Stimulated activated CD8-positive, alpha-beta memory T cell treated with anti-CD3 and anti-CD28 coated beads, Interleukin-4, amount 100 ng/mL, for 4 hours (primary cell): ENCODE data around the gene AGXT.
"Not testable (repeated sequence)": the region's sequence is repeated elsewhere in the genome, so short reads cannot be mapped to it uniquely, and the experiment has no call there.

Source experiments
- DNase-seq, 2 donors: peaks; one replicate each; pipeline ENCODE4 v3.0.0-alpha.2; 2020; ENCODE audit warnings: low read depth in 2 of 2, low spot score in 1 of 2

The AGXT gene

GRCh38 chr2:240839152-240840143 is 29.2 kb upstream of the AGXT start:
- no peak for DNase-seq

- no peak for DNase-seq
Measured at GRCh38 chr2:240840435-240841060, 28.1 kb upstream of the AGXT start.

- not testable (repeated sequence) for DNase-seq
Measured at GRCh38 chr2:240846309-240846708, 22.3 kb upstream of the AGXT start.

- DNase-seq, result no peak
Measured at GRCh38 chr2:240846873-240847595, 21.6 kb upstream of the AGXT start.

GRCh38 chr2:240847817-240848216 is 20.8 kb upstream of the AGXT start:
- no peak for DNase-seq

GRCh38 chr2:240848900-240849680 is 19.5 kb upstream of the AGXT start:
- no peak for DNase-seq

- no peak for DNase-seq
Measured at GRCh38 chr2:240850026-240850425, 18.6 kb upstream of the AGXT start.

GRCh38 chr2:240850756-240851077 is 17.9 kb upstream of the AGXT start:
- DNase-seq, result no peak

GRCh38 chr2:240851078-240851991 is 17.3 kb upstream of the AGXT start:
- DNase-seq, result peak; percentile 53 to 80

GRCh38 chr2:240852671-240853314 is 15.8 kb upstream of the AGXT start:
- DNase-seq, result no peak

GRCh38 chr2:240855670-240856069 is 13.0 kb upstream of the AGXT start:
- DNase-seq, result no peak

- DNase-seq, result no peak
Measured at GRCh38 chr2:240856151-240856980, 12.3 kb upstream of the AGXT start.

- DNase-seq, result no peak
Measured at GRCh38 chr2:240857039-240858008, 11.3 kb upstream of the AGXT start.

- no peak for DNase-seq
Measured at GRCh38 chr2:240858321-240858720, 10.3 kb upstream of the AGXT start.

GRCh38 chr2:240858871-240859270 is 9.8 kb upstream of the AGXT start:
- DNase-seq, result no peak

GRCh38 chr2:240861547-240861946 is 7.1 kb upstream of the AGXT start:
- DNase-seq, result no peak

GRCh38 chr2:240864475-240864874 is 4.1 kb upstream of the AGXT start:
- no peak for DNase-seq
